Smooth muscle cell (in vitro differentiated cells): ENCODE data around the gene TRIM8. TPM values are rescaled to one million over a fixed set of nuclear protein-coding genes. Genes with fewer than 3 reads are reported as not detected.

Experiments
- DNase-seq: peaks from one replicate; lab custom pipeline; 2025; ENCODE audit not compliant: unreplicated experiment; lab: John Stamatoyannopoulos, UW
- H2AFZ ChIP-seq: fragments of 200-600 bp; sonication (generic); 2 replicates; pipeline ENCODE4 v1.6.0; 2016; ENCODE audit warnings: antibody characterized with exemption, low read depth, mild to moderate bottlenecking
- H3F3A ChIP-seq: fragments of 200-600 bp; sonication (generic); 2 replicates; pipeline ENCODE4 v1.6.0; 2017; ENCODE audit warnings: antibody characterized with exemption, low read depth
- H3K27ac ChIP-seq: fragments of 200-600 bp; sonication (generic); 2 replicates; pipeline ENCODE4 v1.5.1; 2016; ENCODE audit warnings: low read depth, mild to moderate bottlenecking
- H3K27me3 ChIP-seq: fragments of 200-600 bp; sonication (generic); 2 replicates; pipeline ENCODE4 v1.6.1; 2016; ENCODE audit warnings: low read depth, mild to moderate bottlenecking
- H3K36me3 ChIP-seq: fragments of 200-600 bp; sonication (generic); 2 replicates; pipeline ENCODE4 v1.5.1; 2016; ENCODE audit warnings: low read depth
- H3K4me1 ChIP-seq: fragments of 200-600 bp; sonication (generic); 2 replicates; pipeline ENCODE4 v1.5.1; 2016; ENCODE audit warnings: low read depth
- H3K4me2 ChIP-seq: fragments of 200-600 bp; sonication (generic); 2 replicates; pipeline ENCODE4 v1.6.0; 2016; ENCODE audit warnings: mild to moderate bottlenecking
- H3K4me3 ChIP-seq: fragments of 200-600 bp; sonication (generic); 2 replicates; pipeline ENCODE4 v1.5.1; 2016; ENCODE audit warnings: mild to moderate bottlenecking
- H3K79me2 ChIP-seq: fragments of 200-600 bp; sonication (generic); 2 replicates; pipeline ENCODE4 v1.6.0; 2016; ENCODE audit warnings: low read depth, mild to moderate bottlenecking
- H3K9ac ChIP-seq: fragments of 200-600 bp; sonication (generic); 2 replicates; pipeline ENCODE4 v1.6.0; 2016; ENCODE audit warnings: low read depth
- H3K9me3 ChIP-seq: fragments of 200-600 bp; sonication (generic); replicated peaks from 2 replicates; pipeline ENCODE4 v1.5.1; 2016; ENCODE audit warnings: low read depth
- H4K20me1 ChIP-seq: fragments of 200-600 bp; sonication (generic); 2 replicates; pipeline ENCODE4 v1.6.0; 2016; ENCODE audit warnings: low read depth
- WGBS: methylation state at CpG from one replicate; pipeline ENCODE4 v1.1.7; 2016; ENCODE audit warnings: low lambda C conversion rate; 5-methylcytosine and 5-hydroxymethylcytosine counted together
- polyA plus RNA-seq: library from polyadenylated mRNA; unstranded; fragments of >200 nt; fragmentation: Nextera tagmentation; extraction: Ambion mirVana; gene quantifications from 2 replicates; pipeline ENCODE4 v1.2.1, GENCODE V29; 2016
- total RNA-seq: library from RNA; depleted of rRNA; stranded (reverse); fragments of >200 nt; gene quantifications from 2 replicates; pipeline ENCODE4 v1.2.3, GENCODE V29; 2014
- TF ChIP-seq, protein P1 (sequence below): fragments of 200-600 bp; sonication (generic); IDR thresholded peaks from 2 replicates; pipeline ENCODE4 v1.5.1; 2017; ENCODE audit warnings: borderline replicate concordance, mild to moderate bottlenecking, antibody characterized with exemption; ENCODE audit not compliant: insufficient read depth, poor library complexity, severe bottlenecking

TRIM8 gene
- total and polyA plus RNA-seq, 2 experiments from 2014 or later: 78.0 to 78.8 TPM

DNA sequence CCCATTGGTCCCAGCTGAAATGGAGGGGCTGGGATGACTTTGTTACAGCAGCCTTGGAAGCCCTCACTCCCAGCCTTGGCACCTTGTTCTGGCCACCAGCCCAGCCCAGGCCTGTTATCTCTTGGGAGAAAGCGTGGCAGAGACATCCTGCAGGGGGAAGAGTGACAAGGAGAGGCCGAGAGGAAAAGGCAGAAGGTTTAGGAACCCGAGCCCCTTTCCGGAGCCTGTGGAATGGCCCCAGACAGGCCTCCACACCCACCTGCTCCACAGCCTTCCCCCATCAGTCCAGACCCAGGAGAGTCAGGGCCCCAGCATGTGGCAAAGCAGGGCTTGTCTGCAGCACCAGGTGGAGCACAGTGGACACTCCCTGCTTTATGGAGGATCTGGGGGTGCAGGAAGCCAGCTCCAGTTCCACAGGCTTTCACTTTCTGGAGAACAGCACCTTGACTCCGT is 24.1 kb upstream of the TRIM8 start:
- Histone ChIP-seq H3K9ac (no peak overlapping the region), H3K79me2 (no peaks in the 10 kb centered on the region), H3K9me3 (no peaks in the 10 kb centered on the region), H3K4me2 (peak overlapping the region; percentile 31), H3F3A (no peaks in the 10 kb centered on the region), H2AFZ (no peak overlapping the region), H3K4me1 (peaks cover 12% of the 10 kb centered on the region), H4K20me1 (no peaks in the 10 kb centered on the region), H3K27me3 (no peaks in the 10 kb centered on the region), H3K36me3 (no peaks in the 10 kb centered on the region), H3K27ac (peak overlapping the region; percentile 86), H3K4me3 (no peak overlapping the region)
- TF ChIP-seq, protein P1, sequence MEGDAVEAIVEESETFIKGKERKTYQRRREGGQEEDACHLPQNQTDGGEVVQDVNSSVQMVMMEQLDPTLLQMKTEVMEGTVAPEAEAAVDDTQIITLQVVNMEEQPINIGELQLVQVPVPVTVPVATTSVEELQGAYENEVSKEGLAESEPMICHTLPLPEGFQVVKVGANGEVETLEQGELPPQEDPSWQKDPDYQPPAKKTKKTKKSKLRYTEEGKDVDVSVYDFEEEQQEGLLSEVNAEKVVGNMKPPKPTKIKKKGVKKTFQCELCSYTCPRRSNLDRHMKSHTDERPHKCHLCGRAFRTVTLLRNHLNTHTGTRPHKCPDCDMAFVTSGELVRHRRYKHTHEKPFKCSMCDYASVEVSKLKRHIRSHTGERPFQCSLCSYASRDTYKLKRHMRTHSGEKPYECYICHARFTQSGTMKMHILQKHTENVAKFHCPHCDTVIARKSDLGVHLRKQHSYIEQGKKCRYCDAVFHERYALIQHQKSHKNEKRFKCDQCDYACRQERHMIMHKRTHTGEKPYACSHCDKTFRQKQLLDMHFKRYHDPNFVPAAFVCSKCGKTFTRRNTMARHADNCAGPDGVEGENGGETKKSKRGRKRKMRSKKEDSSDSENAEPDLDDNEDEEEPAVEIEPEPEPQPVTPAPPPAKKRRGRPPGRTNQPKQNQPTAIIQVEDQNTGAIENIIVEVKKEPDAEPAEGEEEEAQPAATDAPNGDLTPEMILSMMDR: no peak
- WGBS: 52% methylated on average over 5 of the region's 5 CpGs
- no peak for DNase-seq

DNA sequence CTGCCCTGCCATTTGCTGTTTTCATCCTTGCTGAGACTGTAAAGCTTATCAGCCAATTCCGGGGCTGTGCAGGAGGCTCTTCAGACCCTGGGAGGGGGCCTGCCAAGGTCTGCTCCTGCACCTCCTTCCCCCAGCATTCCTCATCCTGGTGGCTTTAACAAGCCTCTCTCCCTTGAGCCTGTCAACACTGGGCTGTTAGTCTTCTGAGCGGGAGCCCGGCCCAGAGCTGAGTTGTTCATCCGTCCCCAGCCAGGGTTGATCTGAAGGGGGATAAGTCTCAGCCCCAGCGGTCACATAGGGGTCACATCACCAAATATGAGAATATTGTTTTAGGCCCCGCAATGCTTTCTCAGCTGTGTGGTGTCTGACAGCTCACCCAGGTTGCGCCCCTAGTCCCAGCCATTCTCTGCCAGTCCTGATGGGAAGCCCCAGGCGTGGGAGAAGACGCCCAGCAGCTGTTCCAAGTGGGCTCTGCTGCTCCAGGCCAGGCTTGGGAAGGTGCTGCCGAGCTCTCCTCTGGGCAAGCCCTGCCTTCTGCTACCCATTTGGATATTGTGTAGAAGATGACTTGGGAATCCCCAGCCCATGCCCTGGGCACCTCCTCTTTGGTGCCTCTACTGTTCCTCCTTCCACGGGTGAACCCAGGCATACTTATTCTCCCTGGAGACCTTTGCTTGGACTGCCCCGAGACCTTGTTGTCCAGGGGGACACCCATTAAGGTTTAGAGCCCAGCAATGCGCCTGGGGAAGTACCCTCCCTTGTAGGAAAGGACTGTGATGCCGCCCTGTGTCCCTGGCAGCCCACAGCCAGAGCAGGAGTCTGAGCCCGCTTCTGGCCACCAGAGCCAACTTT is 23.5 kb upstream of the TRIM8 start:
- H3K4me3 ChIP-seq: no peak overlapping the region
- peaks cover 15% of the 10 kb centered on the region for H3K4me1 ChIP-seq
- H4K20me1 ChIP-seq: no peaks in the 10 kb centered on the region
- no peaks in the 10 kb centered on the region for H3F3A ChIP-seq
- H3K27me3 ChIP-seq: no peaks in the 10 kb centered on the region
- no peak overlapping the region for H3K9ac ChIP-seq
- H3K9me3 ChIP-seq: no peaks in the 10 kb centered on the region
- H3K36me3 ChIP-seq: no peaks in the 10 kb centered on the region
- H2AFZ ChIP-seq: no peak overlapping the region
- TF ChIP-seq, protein P1: no peak
- H3K27ac ChIP-seq: peak overlapping the region; percentile 86
- no peak for DNase-seq
- WGBS: 62% methylated on average over 15 of the region's 15 CpGs
- peak overlapping the region; percentile 62 for H3K4me2 ChIP-seq
- H3K79me2 ChIP-seq: no peaks in the 10 kb centered on the region

DNA sequence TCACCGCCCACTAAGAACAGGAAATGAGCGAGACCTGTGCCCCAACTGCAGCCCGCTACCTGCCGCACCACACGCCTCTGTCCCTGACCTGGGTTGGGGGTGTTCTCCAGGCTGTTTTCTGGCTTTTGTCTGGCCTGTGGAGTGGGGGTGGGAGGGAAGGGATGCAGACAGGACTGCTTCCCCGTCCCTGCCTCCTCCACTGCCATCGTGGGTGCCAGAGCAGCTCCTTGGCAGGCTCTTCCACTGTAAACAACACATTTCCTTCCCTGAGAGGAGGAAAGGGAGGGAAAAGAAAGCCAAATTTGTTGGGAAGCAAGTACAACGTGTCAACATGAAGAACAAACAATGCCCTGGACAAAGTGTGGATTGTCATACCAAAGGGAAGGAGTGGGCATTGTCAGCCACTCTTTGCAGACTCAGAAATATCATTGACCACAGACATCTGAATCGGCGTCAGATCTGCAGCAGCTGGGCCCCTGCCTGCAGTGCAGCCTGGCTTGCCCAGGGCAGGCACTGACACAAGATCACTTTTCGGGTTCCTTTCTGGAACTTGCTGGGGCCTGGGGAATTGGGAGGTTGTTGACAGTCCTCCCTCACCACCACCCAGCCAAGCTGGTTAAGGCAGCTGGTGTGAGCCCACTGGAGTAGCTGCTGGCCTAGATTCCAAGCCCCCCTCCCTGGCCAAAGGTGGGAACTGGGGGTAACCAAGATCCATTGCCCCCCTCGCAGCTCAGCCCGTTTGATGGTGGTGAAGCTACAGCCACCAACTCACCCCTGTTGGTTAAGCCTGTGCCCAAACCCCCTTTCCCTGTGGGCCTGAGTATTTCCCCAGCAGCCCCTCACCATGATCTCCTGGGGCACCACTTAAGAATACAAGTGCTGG is 22.6 kb upstream of the TRIM8 start:
- no peaks in the 10 kb centered on the region for H3K27me3 ChIP-seq
- H3K4me1 ChIP-seq: peaks cover 24% of the 10 kb centered on the region
- H3F3A ChIP-seq: peaks cover 4% of the 10 kb centered on the region
- TF ChIP-seq, protein P1: no peak
- DNase-seq: no peak
- no peaks in the 10 kb centered on the region for H3K79me2 ChIP-seq
- peak overlapping the region; percentile 62 for H3K4me2 ChIP-seq
- no peaks in the 10 kb centered on the region for H3K9me3 ChIP-seq
- 57% methylated on average over 13 of the region's 13 CpGs for WGBS
- peak overlapping the region; percentile 86 for H3K27ac ChIP-seq
- H4K20me1 ChIP-seq: no peaks in the 10 kb centered on the region
- no peak overlapping the region for H3K4me3 ChIP-seq
- no peak overlapping the region for H2AFZ ChIP-seq
- H3K9ac ChIP-seq: peak overlapping the region; percentile 43
- no peaks in the 10 kb centered on the region for H3K36me3 ChIP-seq
